Measurements from ENCODE around the gene TSPAN7. TPM values are rescaled to one million over a fixed set of nuclear protein-coding genes. Genes with fewer than 3 reads are reported as not detected.
A peak's percentile ranks its signal among the peaks of the same experiment; 100 is the strongest.

Gene TSPAN7
- total and polyA plus RNA-seq, 2 donors (not counting 1 experiment from before 2014, with no cell fraction given) = 0.03 TPM; not detected in 1

DNA sequence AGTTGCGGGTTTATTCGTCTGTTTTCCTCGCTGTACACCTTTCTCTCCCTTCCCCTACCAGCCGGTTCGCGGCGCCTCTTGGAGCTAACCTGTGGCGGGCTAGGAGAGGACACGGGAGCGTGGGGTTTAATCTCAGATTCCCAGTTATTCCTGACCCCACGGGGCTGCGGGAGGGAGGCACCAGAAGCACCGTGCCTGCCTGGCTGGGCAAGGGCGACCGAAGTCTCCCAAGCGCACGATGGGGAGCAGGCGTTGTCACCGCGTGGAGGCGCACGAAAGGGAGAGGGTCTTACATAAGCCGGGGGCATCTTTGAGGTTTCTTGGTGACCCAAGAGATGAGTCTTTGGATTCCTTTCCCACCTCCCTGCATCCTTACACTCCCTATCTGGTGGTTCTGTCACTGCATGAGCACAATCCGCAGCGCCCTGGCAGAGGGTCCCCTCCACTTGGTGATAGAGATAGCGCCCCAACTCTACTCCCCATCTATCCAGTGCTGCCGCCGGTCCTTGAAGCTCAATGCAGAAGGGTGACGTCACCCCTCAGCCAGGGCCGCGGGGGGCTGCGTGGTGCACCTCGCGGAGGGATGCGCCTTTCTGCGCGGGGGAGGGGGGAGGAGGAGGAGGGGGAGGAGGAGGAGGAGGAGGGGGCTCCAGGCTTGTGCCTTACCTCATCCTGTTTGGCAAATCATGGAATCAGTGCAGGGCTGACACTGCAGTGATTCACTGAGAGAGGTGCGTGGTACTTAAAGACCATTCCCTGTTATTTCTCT lies 793 bp downstream of the TSPAN7 start:
- DNase-seq (ENCODE audit: low read depth in 2 of 2) = no peak
- Histone ChIP-seq H3K36me3 (ENCODE audit: control insufficient read depth, insufficient read depth, low read length) (no peaks in the 10 kb centered on the region), H2AFZ (ENCODE audit: low read length) (no peak overlapping the region), H3K27ac (ENCODE audit: insufficient read depth, low read length) (no peak overlapping the region), H3K9ac (ENCODE audit: insufficient read depth, low read length) (no peak overlapping the region), H3K4me3 (replicated peaks in 1 of 4; ENCODE audit: control extremely low read depth in 1 of 4, insufficient read depth in 1 of 4, low read depth in 3 of 4, low read length in 4 of 4) (peak overlapping the region in 2 of 4 experiments; percentile 46 to 55), H3K9me3 (ENCODE audit: control insufficient read depth, insufficient read depth, low read depth, low read length) (no peaks in the 10 kb centered on the region), H3K79me2 (ENCODE audit: control insufficient read depth, insufficient read depth, low read length) (no peaks in the 10 kb centered on the region), H3K4me2 (ENCODE audit: extremely low read depth, insufficient read depth, low read length) (peak overlapping the region; percentile 35), H4K20me1 (ENCODE audit: control insufficient read depth, extremely low read depth, insufficient read depth, low read length) (no peaks in the 10 kb centered on the region), H3K27me3 (ENCODE audit: control insufficient read depth, insufficient read depth, low read length) (peaks cover 11% of the 10 kb centered on the region), H3K4me1 (ENCODE audit: control insufficient read depth, extremely low read depth, insufficient read depth, low read length) (no peaks in the 10 kb centered on the region)
- TF ChIP-seq, protein P1, sequence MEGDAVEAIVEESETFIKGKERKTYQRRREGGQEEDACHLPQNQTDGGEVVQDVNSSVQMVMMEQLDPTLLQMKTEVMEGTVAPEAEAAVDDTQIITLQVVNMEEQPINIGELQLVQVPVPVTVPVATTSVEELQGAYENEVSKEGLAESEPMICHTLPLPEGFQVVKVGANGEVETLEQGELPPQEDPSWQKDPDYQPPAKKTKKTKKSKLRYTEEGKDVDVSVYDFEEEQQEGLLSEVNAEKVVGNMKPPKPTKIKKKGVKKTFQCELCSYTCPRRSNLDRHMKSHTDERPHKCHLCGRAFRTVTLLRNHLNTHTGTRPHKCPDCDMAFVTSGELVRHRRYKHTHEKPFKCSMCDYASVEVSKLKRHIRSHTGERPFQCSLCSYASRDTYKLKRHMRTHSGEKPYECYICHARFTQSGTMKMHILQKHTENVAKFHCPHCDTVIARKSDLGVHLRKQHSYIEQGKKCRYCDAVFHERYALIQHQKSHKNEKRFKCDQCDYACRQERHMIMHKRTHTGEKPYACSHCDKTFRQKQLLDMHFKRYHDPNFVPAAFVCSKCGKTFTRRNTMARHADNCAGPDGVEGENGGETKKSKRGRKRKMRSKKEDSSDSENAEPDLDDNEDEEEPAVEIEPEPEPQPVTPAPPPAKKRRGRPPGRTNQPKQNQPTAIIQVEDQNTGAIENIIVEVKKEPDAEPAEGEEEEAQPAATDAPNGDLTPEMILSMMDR (conservative IDR thresholded peaks at IDR 0.05 in 1 of 2, IDR thresholded peaks at IDR 0.05 in 1 of 2; ENCODE audit: low read depth in 1 of 2, low read length in 2 of 2) = no peak
- no peak for TF ChIP-seq EZH2 (IDR thresholded peaks at IDR 0.05; ENCODE audit: low read length, missing control alignments)

DNA sequence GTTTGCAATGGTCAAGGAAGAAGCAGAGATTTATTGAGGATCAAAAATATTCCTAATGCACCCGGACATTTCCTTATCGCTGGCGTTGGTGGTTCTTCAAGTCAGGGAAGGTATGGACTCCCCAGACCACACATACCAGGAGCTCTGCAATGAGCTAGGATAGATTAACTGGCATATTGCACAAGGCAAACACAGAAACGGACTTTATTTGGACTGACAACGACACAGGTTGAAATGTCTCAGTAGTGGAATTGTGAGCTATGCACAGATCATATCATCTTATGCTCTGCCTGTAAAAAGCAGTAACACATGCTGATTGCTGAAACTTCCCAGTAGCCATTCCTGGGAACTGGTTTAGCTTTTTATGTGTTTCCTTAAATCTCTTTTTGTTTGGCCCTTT lies 1.7 kb downstream of the TSPAN7 start:
- DNase-seq (ENCODE audit: low read depth in 2 of 2) = no peak
- H3K27me3 ChIP-seq (ENCODE audit: control insufficient read depth, insufficient read depth, low read length) = peaks cover 11% of the 10 kb centered on the region
- TF ChIP-seq, protein P1 (conservative IDR thresholded peaks at IDR 0.05 in 1 of 2, IDR thresholded peaks at IDR 0.05 in 1 of 2; ENCODE audit: low read depth in 1 of 2, low read length in 2 of 2) = no peak
- no peak for TF ChIP-seq EZH2 (IDR thresholded peaks at IDR 0.05; ENCODE audit: low read length, missing control alignments)
- no peaks in the 10 kb centered on the region for H3K9me3 ChIP-seq (ENCODE audit: control insufficient read depth, insufficient read depth, low read depth, low read length)
- no peak overlapping the region for H3K4me2 ChIP-seq (ENCODE audit: extremely low read depth, insufficient read depth, low read length)
- H4K20me1 ChIP-seq (ENCODE audit: control insufficient read depth, extremely low read depth, insufficient read depth, low read length) = no peaks in the 10 kb centered on the region
- H3K9ac ChIP-seq (ENCODE audit: insufficient read depth, low read length) = no peak overlapping the region
- no peak overlapping the region for H3K4me3 ChIP-seq (replicated peaks in 1 of 4; ENCODE audit: control extremely low read depth in 1 of 4, insufficient read depth in 1 of 4, low read depth in 3 of 4, low read length in 4 of 4)
- no peaks in the 10 kb centered on the region for H3K36me3 ChIP-seq (ENCODE audit: control insufficient read depth, insufficient read depth, low read length)
- H3K27ac ChIP-seq (ENCODE audit: insufficient read depth, low read length) = no peak overlapping the region
- H2AFZ ChIP-seq (ENCODE audit: low read length) = no peak overlapping the region
- H3K79me2 ChIP-seq (ENCODE audit: control insufficient read depth, insufficient read depth, low read length) = no peaks in the 10 kb centered on the region
- no peaks in the 10 kb centered on the region for H3K4me1 ChIP-seq (ENCODE audit: control insufficient read depth, extremely low read depth, insufficient read depth, low read length)

DNA sequence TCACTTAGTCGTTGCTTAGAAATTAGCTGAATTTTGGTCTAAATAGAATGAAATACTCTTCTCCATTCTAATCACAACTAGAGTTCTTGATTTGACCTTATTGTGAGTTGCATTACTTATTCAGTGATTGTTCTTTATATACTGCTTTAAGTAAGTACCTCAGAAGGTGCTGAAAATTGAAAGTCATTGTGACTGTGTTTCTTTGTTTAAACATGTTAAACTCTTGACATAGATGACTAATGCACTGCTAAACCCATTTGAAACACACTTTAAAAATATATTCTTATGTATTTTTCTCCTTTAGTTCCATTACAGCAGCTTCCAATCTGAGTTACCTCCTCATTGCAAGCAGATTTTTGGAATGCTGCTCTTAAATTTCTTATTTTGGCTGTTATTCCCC lies 9.1 kb downstream of the TSPAN7 start:
- DNase-seq (ENCODE audit: low read depth in 2 of 2) = no peak
- Histone ChIP-seq H3K4me3 (replicated peaks in 1 of 4; ENCODE audit: control extremely low read depth in 1 of 4, insufficient read depth in 1 of 4, low read depth in 3 of 4, low read length in 4 of 4) (no peak overlapping the region), H3K9ac (ENCODE audit: insufficient read depth, low read length) (no peak overlapping the region), H2AFZ (ENCODE audit: low read length) (no peak overlapping the region), H4K20me1 (ENCODE audit: control insufficient read depth, extremely low read depth, insufficient read depth, low read length) (no peaks in the 10 kb centered on the region), H3K4me1 (ENCODE audit: control insufficient read depth, extremely low read depth, insufficient read depth, low read length) (no peaks in the 10 kb centered on the region), H3K27me3 (ENCODE audit: control insufficient read depth, insufficient read depth, low read length) (no peaks in the 10 kb centered on the region), H3K36me3 (ENCODE audit: control insufficient read depth, insufficient read depth, low read length) (no peaks in the 10 kb centered on the region), H3K79me2 (ENCODE audit: control insufficient read depth, insufficient read depth, low read length) (no peaks in the 10 kb centered on the region), H3K9me3 (ENCODE audit: control insufficient read depth, insufficient read depth, low read depth, low read length) (no peaks in the 10 kb centered on the region), H3K27ac (ENCODE audit: insufficient read depth, low read length) (no peak overlapping the region), H3K4me2 (ENCODE audit: extremely low read depth, insufficient read depth, low read length) (no peak overlapping the region)
- no peak for TF ChIP-seq EZH2 (IDR thresholded peaks at IDR 0.05; ENCODE audit: low read length, missing control alignments)
- TF ChIP-seq, protein P1 (conservative IDR thresholded peaks at IDR 0.05 in 1 of 2, IDR thresholded peaks at IDR 0.05 in 1 of 2; ENCODE audit: low read depth in 1 of 2, low read length in 2 of 2) = no peak
